ENCODE measurements around the gene CLASRP.
"Not testable (repeated sequence)": the region's sequence is repeated elsewhere in the genome, so short reads cannot be mapped to it uniquely, and the experiment has no call there.

The CLASRP gene

DNA sequence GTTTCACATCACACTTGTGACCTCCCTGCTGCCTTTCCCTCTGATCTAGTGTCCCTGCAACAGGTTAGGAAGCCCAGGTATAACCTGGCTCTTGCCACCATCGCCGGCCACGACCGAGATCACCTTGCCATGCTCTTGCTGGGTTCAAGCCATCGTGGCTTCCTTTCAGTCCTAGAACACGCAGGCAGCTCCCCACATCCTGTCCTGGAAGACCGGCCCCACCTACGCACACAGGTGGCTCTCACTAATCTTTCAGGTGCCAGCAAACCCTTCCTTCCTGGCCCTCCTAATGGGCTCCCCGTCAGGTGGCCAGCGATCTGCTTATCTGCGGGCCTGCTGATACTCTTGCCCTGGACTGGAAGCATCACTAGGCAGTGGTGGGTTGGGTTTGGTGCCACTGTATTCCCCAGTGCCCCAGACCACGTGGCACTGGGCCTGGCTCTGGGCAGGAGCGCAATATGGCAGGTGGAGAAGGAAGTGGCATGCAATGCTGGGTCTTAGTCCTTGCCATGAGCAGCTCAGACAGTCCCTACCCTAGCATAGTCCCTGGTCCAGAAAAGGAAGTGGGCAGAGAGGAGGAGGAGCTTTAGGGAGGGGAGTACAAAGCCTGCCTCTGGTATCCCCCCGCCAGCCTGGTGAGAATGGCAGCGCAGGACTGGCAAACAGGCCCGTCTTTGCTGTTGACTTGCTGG, 66.0 kb downstream of the CLASRP start:
- no peak for DNase-seq

DNA sequence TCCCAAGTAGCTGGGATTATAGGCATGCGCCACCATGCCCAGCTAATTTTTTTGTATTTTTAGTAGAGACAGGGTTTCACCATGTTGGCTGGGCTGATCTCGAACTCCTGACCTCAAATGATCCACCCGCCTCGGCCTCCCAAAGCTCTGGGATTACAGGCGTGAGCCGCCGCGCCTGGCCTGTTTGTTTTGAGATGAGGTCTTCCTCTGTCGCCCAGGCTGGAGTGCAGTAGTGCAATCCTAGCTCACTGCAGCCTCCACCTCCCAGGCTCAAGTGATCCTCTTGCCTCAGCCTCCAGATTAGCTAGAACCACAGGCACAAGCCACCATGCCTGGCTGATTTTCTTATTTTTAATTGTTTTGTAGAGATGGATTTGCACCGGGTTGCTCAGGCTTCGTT, 67.5 kb downstream of the CLASRP start:
- DNase-seq, result not testable (repeated sequence)

DNA sequence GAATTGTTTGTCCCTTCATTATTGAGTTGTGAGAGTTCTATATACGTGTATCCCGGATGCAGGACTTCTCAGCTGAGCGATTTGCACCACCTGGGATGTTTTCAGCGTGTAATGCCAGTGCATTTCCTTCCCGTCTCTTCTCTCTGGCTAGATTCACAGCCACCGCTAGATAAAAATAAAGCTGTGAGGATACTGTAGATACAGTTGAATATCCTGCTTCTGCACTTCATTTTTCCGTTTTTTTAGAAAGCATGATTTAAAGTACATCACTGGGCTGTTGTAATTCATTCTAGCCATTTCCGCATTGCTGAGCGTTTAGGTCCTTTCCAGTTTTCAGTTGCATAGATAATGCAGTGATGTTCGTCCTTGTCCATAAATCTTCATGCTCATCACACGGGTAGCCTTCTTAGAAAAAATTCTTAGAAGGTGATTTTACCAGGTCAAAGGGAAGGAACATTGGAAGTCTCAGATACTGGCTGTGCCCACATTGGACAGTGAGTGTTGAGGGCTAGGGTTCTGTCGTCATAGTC, 68.8 kb downstream of the CLASRP start:
- no peak for DNase-seq

DNA sequence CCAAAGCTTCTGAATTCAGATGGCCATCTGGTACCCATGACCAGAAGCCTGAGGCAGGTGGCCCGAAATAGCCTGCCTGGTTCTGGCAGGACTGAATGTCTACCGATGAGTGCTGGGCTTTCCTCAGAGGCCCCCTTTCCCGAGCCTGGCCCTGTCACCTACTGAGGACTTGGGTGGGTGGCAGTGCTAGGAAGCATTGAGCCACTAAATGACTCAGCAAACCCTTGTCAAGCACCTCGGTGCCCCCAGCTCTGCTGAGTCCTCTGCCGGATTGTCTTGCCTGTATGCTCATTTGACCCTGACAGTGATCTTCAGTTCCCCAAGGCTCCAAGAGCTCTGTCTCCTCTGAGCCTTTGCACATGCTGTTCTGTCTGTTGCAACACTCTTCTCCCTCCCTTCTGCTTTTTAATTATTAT, 72.0 kb downstream of the CLASRP start:
- DNase-seq, result no peak

DNA sequence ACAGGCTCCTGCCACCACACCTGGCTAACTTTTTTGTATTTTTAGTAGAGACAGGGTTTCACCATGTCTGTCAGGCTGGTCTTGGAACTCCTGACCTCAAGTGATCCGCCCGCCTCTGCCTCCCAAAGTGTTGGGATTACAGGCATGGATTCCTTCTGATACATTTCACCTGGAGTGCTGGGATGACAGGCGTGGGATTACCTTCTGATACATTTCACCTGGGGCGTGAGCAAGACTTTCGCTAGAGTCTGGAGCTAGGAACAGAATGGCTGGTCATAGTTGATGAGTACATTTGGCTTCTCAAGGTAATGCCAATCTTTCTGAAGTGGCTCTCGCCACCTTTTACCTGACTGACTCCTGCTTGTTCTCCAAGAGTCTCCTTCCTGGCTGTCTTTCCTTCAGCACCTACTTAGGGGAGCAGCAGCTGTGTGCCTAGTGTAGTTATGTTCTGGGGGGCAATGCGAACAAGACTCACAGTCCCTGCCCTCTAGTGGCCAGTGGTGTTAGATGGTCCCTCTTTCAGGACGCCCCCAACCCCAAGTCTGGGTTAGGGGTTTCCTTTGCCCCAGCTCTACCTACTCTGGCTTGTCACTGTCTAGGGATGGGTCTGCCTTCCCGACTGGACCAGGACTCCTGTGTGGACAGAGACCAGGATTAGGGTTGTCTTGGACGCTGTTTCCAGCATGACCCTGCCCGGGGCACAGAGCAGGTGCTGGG, 73.4 kb downstream of the CLASRP start:
- no peak for DNase-seq

DNA sequence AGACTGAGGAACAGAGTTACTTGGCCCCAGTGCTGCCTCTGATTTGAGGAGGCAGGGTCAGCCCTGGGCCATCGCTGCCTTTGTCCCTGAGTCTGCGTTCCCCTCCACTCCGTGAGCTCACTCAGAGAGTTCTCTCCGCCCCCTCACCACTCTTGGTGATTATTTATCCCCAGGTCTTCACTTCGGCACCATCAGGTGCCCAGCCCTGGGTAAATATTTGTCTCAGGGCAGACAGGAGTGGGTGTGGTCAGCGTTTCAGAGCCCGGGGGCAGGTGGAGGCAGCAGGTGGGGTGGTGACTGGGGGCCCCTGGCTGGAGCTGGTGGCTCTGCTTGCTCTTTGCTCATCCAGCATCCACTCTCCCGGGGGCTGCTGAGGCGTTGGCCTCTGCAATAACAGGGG, 74.8 kb downstream of the CLASRP start:
- DNase-seq, result no peak

DNA sequence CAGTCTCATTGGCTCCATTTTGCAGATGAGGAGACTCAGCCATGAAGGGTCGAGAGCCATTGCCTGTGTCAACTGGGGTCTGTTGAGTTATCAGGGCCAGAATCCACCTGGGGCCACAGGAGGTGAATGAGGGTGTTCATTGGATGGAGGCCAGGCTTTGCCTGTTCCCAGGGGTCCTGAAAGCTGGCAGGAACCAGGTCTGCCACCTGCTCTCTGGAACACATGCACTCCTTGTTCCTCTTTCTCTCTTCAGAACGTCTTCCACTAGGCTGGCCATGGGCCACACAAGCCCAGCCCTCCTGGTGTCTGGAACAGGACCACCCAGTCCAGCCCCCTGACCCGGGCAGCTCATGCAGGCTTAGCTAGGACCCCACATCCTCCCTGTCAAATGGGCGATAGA, 75.3 kb downstream of the CLASRP start:
- no peak for DNase-seq

DNA sequence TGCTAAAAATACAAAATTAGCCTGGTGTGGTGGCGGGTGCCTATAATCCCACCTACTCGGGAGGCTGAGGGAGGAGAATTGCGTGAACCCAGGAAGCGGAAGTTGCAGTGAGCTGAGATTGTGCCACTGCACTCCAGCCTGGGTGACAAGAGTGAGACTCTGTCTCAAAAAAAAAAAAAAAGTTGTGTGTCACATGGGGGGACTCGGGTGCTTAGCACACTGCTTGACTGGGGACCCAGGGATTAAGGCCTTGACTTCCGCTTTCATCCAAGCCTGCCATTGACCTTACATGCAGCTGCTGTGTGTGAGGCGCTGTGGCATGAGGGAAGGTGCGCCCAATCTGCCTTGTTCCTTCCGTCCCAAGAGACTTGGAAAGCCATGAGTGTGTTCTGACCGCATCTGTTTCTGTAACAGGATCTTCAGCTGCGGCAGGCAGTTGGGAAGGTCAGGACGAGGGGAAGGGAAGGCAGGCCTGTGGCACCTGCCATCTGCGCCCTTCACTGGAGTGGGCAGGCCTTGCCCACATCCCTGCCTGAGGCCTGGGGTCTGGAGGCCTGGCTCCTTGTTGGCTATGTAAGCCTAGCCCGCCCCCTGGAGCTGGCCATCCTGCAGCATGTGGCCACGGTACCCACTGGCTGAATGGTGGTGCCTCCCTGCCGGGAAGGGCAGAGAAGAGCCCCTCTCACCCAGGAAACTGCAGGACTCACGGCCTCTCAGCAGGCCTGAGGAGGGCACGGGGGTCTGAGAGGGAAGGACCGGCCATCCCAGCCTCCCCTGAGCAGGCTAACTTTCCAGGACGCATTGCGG, 77.2 kb downstream of the CLASRP start:
- no peak for DNase-seq

DNA sequence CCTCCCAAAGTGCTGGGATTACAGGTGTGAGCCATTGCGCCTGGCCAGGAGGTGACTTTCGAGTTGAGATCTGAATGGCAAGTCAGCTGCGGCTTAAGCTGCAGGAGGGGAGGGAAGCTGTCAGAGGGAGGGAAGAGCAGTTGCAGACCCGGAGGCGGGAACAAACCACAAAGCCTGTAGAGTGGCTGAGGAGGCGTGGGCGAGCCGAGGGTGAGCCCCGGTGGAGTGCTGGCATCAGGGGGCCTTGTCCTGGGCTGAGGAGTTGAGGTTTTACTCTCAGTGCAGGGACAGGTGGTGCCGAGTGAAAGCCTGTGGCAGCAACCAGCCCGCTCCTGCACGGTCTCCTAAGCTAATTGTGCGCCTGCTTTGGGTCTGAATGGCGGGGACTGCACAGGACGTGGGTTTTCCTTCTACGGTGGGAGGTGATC, 78.3 kb downstream of the CLASRP start:
- DNase-seq, result peak; percentile 39

DNA sequence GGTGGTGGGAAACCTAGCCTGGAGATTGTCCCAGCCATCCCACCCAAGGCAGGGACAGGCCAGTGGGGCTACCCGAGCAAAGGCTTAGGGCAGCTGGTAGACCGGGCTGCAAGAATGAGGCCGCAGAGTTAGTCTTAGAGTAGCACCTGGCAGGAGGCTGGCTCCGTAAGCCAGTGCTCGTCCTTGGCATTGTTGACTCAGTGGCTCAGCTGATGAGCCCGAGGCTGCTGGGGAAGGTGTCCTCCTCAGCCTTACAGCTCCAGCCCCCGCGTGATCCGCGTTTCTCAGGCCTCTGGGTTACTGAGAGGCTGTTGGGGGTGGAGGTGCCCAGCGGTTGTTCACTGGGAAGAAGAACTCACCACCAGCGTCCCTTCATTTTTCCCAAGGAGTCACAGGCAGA, 78.8 kb downstream of the CLASRP start:
- no peak for DNase-seq

DNA sequence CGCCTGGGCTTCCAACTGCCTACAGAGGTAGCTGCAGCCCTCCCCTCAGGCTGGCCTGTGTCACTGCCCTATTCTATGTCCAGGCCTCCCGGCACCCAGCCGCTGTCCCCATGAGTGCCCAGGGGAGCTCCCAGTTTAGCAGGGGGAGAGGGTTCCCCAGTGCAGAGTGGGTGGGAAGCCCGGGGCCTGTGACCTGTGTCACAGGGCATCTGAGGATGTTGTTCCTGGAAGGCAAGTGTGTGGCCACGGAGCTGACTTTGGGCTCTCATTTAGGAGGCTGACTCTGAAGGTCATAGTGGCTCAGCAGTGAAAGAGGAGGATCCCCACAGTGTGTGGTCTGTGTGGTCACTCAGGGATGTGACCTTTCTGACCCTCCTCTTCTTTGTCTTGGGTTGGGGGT, 79.3 kb downstream of the CLASRP start:
- DNase-seq, result no peak

DNA sequence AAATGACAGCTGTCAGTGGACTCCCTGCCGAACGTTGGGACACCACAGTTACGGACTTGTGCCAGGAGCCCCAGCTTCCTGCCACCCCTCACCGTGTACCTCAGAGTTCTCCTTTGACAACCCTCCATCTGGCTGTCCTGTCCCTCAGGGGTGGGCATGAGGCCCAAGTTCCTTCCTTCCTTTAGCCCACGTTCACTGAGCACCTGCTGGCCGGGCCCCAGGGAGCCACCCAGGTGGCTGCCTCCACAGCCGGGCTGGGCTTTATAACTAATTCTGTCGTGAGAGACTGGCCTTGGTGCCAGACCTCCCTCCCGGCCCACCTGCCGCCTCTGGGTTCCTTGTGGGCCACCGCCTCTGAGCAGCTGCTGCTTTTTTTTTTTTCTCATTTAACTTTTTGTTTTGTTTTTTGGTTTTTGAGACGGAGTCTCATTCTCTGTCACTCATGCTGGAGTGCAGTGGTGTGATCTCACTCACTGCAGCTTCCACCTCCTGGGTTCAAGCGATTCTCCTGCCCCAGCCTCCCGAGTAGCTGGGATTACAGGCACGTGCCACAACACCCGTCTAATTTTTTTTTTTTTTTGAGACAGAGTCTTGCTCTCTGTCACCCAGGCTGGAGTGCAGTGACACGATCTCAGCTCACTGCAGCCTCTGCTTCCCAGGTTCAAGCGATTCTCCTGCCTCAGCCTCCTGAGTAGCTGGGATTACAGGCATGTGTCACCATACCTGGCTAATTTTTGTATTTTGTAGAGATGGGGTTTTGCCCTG, 79.9 kb downstream of the CLASRP start:
- not testable (repeated sequence) for DNase-seq

DNA sequence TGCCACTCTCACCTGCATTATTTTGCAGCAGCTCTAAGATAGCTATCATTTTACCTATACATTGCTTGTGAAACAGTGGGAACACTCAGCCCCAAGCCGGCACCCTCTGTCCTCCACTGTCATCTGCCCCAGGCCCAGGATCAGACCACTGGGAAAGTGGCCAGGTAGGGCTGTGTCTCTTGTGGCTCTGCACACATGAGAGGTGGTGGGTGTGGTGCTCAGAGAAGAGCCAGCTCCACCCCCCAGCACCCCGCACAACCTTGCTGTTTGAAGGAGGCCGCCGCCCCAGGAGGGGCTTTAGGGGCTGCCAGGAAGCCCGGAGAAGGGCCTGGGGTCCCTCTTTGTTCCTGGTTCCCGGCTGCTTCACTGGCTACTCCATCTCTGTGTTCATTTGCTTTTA, 80.7 kb downstream of the CLASRP start:
- DNase-seq, result no peak
